CD4-positive, alpha-beta memory T cell (primary cell): ENCODE data around the gene ZNF569. TPM values are rescaled to one million over a fixed set of nuclear protein-coding genes. Genes with fewer than 3 reads are reported as not detected.

Source experiments
- CTCF ChIA-PET: fragments of 350-600 bp; sonication (Branson Sonifier 250); formaldehyde crosslinking; loops from one replicate; lab custom pipeline; 2021; ENCODE audit warnings: inconsistent platforms; ENCODE audit not compliant: partially characterized antibody; lab: Charles Lee
- POLR2A ChIA-PET: fragments of 350-600 bp; sonication (Branson Sonifier 250); formaldehyde crosslinking; loops from one replicate; lab custom pipeline; 2021; ENCODE audit not compliant: partially characterized antibody; lab: Charles Lee
- DNase-seq, 5 donors: peaks; one replicate each; pipeline versions ENCODE4 v3.0.0 to v3.0.0-alpha.2; 2020 to 2022; ENCODE audit warnings: mixed read lengths in 1 of 5
- H3K27ac ChIP-seq: one replicate; pipeline ENCODE4 v1.7.0; 2013; ENCODE audit warnings: low read depth, low read length
- H3K27me3 ChIP-seq: 2 replicates; pipeline ENCODE4 v1.7.0; 2013; ENCODE audit warnings: mild to moderate bottlenecking, low read length, moderate library complexity; ENCODE audit not compliant: insufficient read depth
- H3K36me3 ChIP-seq: 2 replicates; pipeline ENCODE4 v1.7.0; 2013; ENCODE audit warnings: mild to moderate bottlenecking, low read length, moderate library complexity; ENCODE audit not compliant: insufficient read depth
- H3K4me1 ChIP-seq: 2 replicates; pipeline ENCODE4 v1.7.0; 2013; ENCODE audit warnings: mild to moderate bottlenecking, low read length, moderate library complexity; ENCODE audit not compliant: insufficient read depth
- H3K4me3 ChIP-seq, 2 donors: one replicate each; pipeline ENCODE4 v1.7.0; 2013; ENCODE audit warnings: low read length in 2 of 2, mild to moderate bottlenecking in 1 of 2
- H3K9me3 ChIP-seq, 2 donors: one replicate each; pipeline ENCODE4 v1.7.0; 2013; ENCODE audit warnings: low read length in 2 of 2, control low read depth in 1 of 2; ENCODE audit not compliant: control insufficient read depth in 1 of 2
- H3K27ac Mint-ChIP-seq, 7 donors: one replicate each; pipeline ENCODE4 v1.8.0; 2020 to 2021; ENCODE audit warnings: mixed read lengths in 7 of 7, mild to moderate bottlenecking in 6 of 7, inconsistent platforms in 3 of 7, moderate library complexity in 3 of 7
- H3K27me3 Mint-ChIP-seq, 2 donors: one replicate each; pipeline ENCODE4 v1.8.0; 2020 to 2021; ENCODE audit warnings: mixed read lengths in 2 of 2
- H3K36me3 Mint-ChIP-seq, 2 donors: one replicate each; pipeline ENCODE4 v1.8.0; 2020 to 2021; ENCODE audit warnings: mixed read lengths in 2 of 2, inconsistent platforms in 1 of 2, mild to moderate bottlenecking in 1 of 2
- H3K4me1 Mint-ChIP-seq, 4 donors: one replicate each; pipeline ENCODE4 v1.8.0; 2020 to 2021; ENCODE audit warnings: mixed read lengths in 4 of 4, mild to moderate bottlenecking in 1 of 4
- H3K4me3 Mint-ChIP-seq, 8 donors: one replicate each; pipeline ENCODE4 v1.8.0; 2020 to 2021; ENCODE audit warnings: mixed read lengths in 8 of 8, mild to moderate bottlenecking in 7 of 8, moderate library complexity in 6 of 8, inconsistent platforms in 3 of 8
- H3K9me3 Mint-ChIP-seq, 8 donors: one replicate each; pipeline ENCODE4 v1.8.0; 2020 to 2021; ENCODE audit warnings: mixed read lengths in 8 of 8, mild to moderate bottlenecking in 5 of 8, inconsistent platforms in 3 of 8, moderate library complexity in 1 of 8
- intact Hi-C: fragments of 100-400 bp; cut with micrococcal nuclease; formaldehyde crosslinking; loops from one replicate; pipeline ENCODE4 v1.15.1; 2023
- polyA plus RNA-seq, 2 donors: library from polyadenylated mRNA; unstranded; fragments of 300-500 nt; fragmentation: Illumina TruSeq; gene quantifications; one replicate each; pipeline ENCODE4 v1.2.3, GENCODE V29; 2021
- total RNA-seq, 2 experiments: library from RNA; stranded (reverse); gene quantifications; one replicate each; pipeline ENCODE4 v1.2.3, GENCODE V29; 2021

ZNF569 gene
- total RNA-seq: 10 to 100 TPM; 13.5 to 14.9 TPM
- polyA plus RNA-seq: 1 to 10 TPM; 2.3 to 5.2 TPM

DNA sequence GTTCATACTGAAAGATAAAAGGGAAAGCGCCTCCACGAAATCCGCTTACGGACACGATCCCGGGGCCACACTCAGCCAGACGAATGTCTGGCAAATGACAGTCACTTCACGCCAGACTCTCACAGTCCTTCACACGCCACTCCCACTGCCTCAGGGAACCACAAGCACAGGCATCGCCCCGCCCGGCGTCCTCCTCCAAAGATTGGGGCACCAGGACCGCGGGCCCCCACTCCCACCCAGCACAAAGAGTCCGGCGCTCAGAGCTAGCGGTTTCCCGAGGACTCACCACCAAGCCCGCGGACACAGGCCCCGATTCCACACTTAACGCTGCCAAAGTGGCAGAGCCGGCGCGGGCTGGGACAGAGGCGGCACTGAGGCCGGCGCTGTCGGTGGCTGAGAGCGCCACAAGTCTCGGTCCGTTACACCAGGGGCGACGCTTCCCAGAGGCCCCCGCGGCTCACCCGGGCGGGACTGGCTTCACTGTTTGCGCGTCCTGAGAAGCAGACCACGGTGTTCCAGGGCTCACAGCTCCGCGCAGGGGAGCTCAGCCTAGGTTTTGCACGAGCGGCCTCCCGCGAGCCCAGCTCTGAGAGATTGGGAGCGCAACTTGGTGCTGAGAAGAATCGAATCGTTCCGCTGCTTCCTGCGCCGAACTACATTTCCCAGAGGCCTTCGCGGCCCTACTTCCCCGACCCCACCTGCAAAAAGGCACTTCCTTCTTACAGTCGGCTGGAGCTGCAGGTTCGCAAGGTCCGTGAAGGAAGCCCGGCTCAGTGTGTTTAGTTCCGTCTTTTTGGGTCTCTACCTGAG, at the start of gene ZNF569:
TSS of gene ZNF569 (minus strand) at position 647 of the 810 bp plus-strand sequence. CDS start 22,523 bp downstream, outside the sequence.
- Mint-ChIP-seq H3K36me3 (peaks cover 31 to 43% of the 10 kb centered on the region in 2 donors), H3K27me3 (no peaks in the 10 kb centered on the region), H3K4me3 (peak within 1 kb of the TSS; percentile 95 to 99 (median 97)), H3K9me3 (peaks cover 4 to 24% (median 18%) of the 10 kb centered on the region in 8 donors), H3K27ac (peak within 1 kb of the TSS; percentile 95 to 99 (median 98)), H3K4me1 (peaks cover 28 to 45% (median 35%) of the 10 kb centered on the region in 4 donors)
- intact Hi-C loops: loop anchor here (1.0 to 5.0 kb wide), 11 partner anchors 96 to 1252 kb away; partner anchors contain the start of genes ZFP14, ZFP30, ZNF146 and ZNF345
- ChIA-PET POLR2A (interaction anchor here (0.6 to 4.5 kb wide), 18 partner anchors 13 to 1252 kb away, joined by 3 to 94 read pairs (median 4); partner anchors contain the start of genes ZFP14, ZNF146, ZNF383 and ZNF461), CTCF (interaction anchor here (0.7 to 2.1 kb wide), 3 partner anchors 39 to 127 kb away, joined by 3 to 7 read pairs (median 7); partner anchors contain the start of genes ZNF527, ZNF540 and ZNF571)
- H3K9me3 ChIP-seq: no peaks in the 10 kb centered on the region
- peak; percentile 91 to 96 (median 93) for DNase-seq
- H3K4me3 ChIP-seq: peak within 1 kb of the TSS; percentile 63 to 83
- H3K27ac ChIP-seq: peak within 1 kb of the TSS; percentile 74
- H3K36me3 ChIP-seq: peaks cover 14% of the 10 kb centered on the region
- H3K27me3 ChIP-seq: no peaks in the 10 kb centered on the region
- H3K4me1 ChIP-seq: peaks cover 31% of the 10 kb centered on the region

DNA sequence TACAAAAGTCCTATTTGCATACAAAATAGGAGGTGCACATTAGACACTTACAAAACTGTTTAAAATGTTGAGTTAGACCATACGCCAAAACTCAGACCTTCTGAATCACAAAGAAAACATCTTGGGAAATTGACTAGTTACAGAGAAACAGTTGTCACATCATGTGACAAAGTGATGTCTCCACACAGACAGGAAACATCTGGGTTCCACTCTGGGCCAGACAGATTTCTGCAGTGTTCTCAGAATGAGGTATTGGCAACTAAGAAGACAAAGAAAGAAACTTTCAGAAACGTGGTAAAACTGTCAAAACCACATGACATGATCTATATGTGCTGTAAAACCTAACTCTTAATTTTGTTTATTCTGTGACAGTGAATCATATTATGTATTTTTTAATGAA, 46.2 kb upstream of the ZNF569 start:
- H3K27me3 Mint-ChIP-seq: no peaks in the 10 kb centered on the region
- peaks cover 0 to 77% (median 55%) of the 10 kb centered on the region in 8 donors for H3K9me3 Mint-ChIP-seq
- POLR2A ChIA-PET: no interaction called here
- Histone ChIP-seq H3K4me3 (no peak overlapping the region), H3K27me3 (no peaks in the 10 kb centered on the region), H3K4me1 (no peaks in the 10 kb centered on the region), H3K36me3 (peaks cover 11% of the 10 kb centered on the region), H3K9me3 (peaks cover 0 to 3% of the 10 kb centered on the region in 2 donors), H3K27ac (no peak overlapping the region)
- intact Hi-C loops: no loop called here
- CTCF ChIA-PET: no interaction called here
- H3K4me3 Mint-ChIP-seq: no peak overlapping the region
- no peak for DNase-seq
- H3K27ac Mint-ChIP-seq: no peak overlapping the region
- no peaks in the 10 kb centered on the region for H3K4me1 Mint-ChIP-seq
- peaks cover 64 to 70% of the 10 kb centered on the region in 2 donors for H3K36me3 Mint-ChIP-seq

DNA sequence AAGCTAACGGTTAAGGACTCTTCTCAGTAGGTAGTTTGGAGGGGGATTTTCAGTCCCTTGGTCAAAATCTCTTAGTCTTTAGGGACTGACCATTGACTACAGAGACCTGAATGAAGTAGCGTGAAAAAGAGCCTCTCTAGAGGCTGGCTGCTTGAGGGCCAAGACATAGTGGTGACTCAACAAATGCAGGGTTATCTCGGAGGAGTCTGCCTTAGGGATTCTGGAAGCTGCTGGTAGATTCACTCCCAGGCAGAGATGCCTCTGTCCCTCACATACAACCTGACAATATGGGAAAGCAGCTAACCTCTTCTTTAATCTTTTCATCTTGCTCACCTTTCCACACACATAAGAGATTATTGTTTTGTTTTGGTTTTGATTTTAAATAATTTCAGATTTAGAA, 44.6 kb upstream of the ZNF569 start:
- Mint-ChIP-seq H3K4me3 (no peak overlapping the region), H3K27me3 (no peaks in the 10 kb centered on the region), H3K36me3 (peaks cover 55 to 63% of the 10 kb centered on the region in 2 donors), H3K4me1 (no peaks in the 10 kb centered on the region), H3K27ac (no peak overlapping the region), H3K9me3 (peaks cover 0 to 64% (median 47%) of the 10 kb centered on the region in 8 donors)
- ChIA-PET CTCF (no interaction called here), POLR2A (no interaction called here)
- DNase-seq: no peak
- peaks cover 11% of the 10 kb centered on the region for H3K36me3 ChIP-seq
- no peaks in the 10 kb centered on the region for H3K27me3 ChIP-seq
- intact Hi-C loops: no loop called here
- H3K4me3 ChIP-seq: no peak overlapping the region
- peaks cover 8% of the 10 kb centered on the region for H3K4me1 ChIP-seq
- no peak overlapping the region for H3K27ac ChIP-seq
- peaks cover 0 to 3% of the 10 kb centered on the region in 2 donors for H3K9me3 ChIP-seq

DNA sequence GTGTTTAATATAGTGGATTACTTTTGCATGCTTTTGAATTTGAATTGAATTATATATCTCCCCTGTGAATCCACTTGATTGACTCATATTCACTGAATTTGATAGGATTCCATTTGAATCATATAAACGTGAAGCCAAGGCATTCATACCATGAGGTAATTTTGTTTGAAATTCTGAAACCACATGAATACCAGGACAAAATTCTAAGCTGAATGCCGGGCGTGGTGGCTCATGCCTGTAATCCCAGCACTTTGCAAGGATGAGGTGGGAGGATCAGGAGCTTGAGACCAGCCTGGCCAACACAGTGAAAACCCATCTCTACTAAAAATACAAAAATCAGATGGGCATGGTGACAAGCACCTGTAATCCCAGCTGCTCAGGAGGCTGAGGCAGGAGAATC, 43.9 kb upstream of the ZNF569 start:
- H3K27me3 ChIP-seq: no peaks in the 10 kb centered on the region
- CTCF ChIA-PET: no interaction called here
- peak overlapping the region in 1 of 8 donors; percentile 6 for H3K4me3 Mint-ChIP-seq
- H3K9me3 Mint-ChIP-seq: peaks cover 0 to 58% (median 40%) of the 10 kb centered on the region in 8 donors
- H3K27ac ChIP-seq: no peak overlapping the region
- no peaks in the 10 kb centered on the region for H3K4me1 Mint-ChIP-seq
- H3K27ac Mint-ChIP-seq: no peak overlapping the region
- DNase-seq: no peak
- H3K9me3 ChIP-seq: peaks cover 0 to 3% of the 10 kb centered on the region in 2 donors
- H3K4me3 ChIP-seq: no peak overlapping the region
- intact Hi-C loops: no loop called here
- H3K36me3 Mint-ChIP-seq: peaks cover 51 to 63% of the 10 kb centered on the region in 2 donors
- POLR2A ChIA-PET: interaction anchor here (0.7 kb wide), 1 partner anchor 1506 kb away, joined by 3 read pairs; no protein-coding TSS in a partner anchor
- peaks cover 8% of the 10 kb centered on the region for H3K4me1 ChIP-seq
- peaks cover 11% of the 10 kb centered on the region for H3K36me3 ChIP-seq
- no peaks in the 10 kb centered on the region for H3K27me3 Mint-ChIP-seq

DNA sequence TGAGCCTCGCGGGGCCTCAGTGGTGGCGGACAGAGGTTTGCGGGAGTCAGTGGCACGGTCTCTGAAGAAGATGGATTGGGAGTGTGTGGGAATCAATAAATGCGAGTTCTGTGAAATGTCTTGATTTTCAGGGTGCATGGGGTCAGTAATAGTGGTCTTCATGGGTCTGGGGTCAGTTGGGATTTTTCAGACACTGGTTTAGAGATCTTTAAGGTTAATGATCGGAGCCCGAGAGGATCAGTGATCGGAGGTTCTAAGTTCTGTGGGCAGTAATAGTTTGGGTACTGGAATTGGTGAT, 39.9 kb upstream of the ZNF569 start:
- intact Hi-C loops: loop anchor here (2.0 to 5.0 kb wide), 4 partner anchors 148 to 1292 kb away; partner anchors contain the start of genes SIPA1L3, WDR87, ZFP30 and ZNF146
- Mint-ChIP-seq H3K36me3 (peaks cover 35 to 44% of the 10 kb centered on the region in 2 donors), H3K4me1 (peaks cover 0 to 2% (median 0%) of the 10 kb centered on the region in 4 donors), H3K9me3 (peaks cover 0 to 44% (median 29%) of the 10 kb centered on the region in 8 donors), H3K27me3 (no peaks in the 10 kb centered on the region), H3K4me3 (no peak overlapping the region), H3K27ac (no peak overlapping the region)
- ChIA-PET CTCF (interaction anchor here (1.5 kb wide), 1 partner anchor 87 kb away, joined by 5 read pairs; the partner anchor contains the start of genes ZNF540 and ZNF571), POLR2A (interaction anchor here (0.8 to 2.4 kb wide), 19 partner anchors 30 to 1128 kb away, joined by 3 to 94 read pairs (median 7); partner anchors contain the start of genes ZFP14, ZNF260, ZNF345 and ZNF382)
- Histone ChIP-seq H3K4me1 (peaks cover 17% of the 10 kb centered on the region), H3K27me3 (no peaks in the 10 kb centered on the region), H3K9me3 (no peaks in the 10 kb centered on the region), H3K4me3 (peak overlapping the region; percentile 57 to 78), H3K36me3 (no peaks in the 10 kb centered on the region), H3K27ac (peak overlapping the region; percentile 88)
- DNase-seq: no peak

DNA sequence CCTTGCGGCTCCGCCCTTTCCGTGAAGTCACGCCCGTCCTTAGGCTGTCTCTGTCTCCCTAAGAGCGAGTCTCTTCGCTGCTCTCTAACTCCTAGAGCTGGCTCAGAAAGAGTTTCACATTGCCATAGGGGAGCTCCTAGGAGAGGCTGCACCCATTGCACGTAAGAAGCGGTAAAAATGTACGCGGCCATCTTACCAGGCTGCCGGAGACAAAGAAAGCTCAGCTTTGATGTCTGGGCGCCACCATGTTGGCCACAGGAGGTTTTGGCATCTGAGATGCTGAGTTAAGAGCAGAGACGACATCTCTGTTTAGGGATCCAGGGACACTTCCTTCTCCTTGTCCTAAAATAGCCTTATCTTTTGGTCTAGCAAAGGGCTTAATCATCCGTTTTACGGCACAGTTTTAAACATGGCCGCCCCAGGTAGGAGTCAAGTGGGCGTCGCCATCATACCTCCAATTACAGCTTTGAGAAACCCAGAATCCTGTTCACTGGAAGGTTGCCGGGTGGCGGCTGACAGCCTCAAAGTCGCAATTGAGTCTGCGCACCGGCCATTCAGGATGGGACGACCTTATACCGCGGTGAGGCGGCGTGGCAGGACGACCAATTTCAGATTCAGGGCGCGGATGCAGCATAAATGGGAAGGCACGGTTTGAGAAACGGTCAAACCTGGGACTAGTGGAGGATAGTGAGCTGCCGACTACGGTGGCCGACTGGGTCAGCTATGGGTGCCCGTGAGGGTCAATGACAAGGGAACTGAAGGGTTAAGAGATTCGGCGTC, 39.3 kb upstream of the ZNF569 start, which contains the start of gene ZNF793:
TSS of gene ZNF793 (plus strand) at position 553 of the 780 bp plus-strand sequence. CDS start 16,501 bp downstream, outside the sequence.
- no peak within 1 kb of the TSS for H3K27ac Mint-ChIP-seq
- peaks cover 17% of the 10 kb centered on the region for H3K4me1 ChIP-seq
- H3K4me3 ChIP-seq: peak within 1 kb of the TSS; percentile 57 to 78
- ChIA-PET CTCF (interaction anchor here (0.5 to 1.5 kb wide), 4 partner anchors 36 to 656 kb away, joined by 3 to 5 read pairs (median 3); partner anchors contain the start of genes ZNF540, ZNF570 and ZNF571), POLR2A (interaction anchor here (0.8 to 2.4 kb wide), 26 partner anchors 29 to 1391 kb away, joined by 3 to 94 read pairs (median 4); partner anchors contain the start of genes TBCB, ZFP14, ZNF260 and ZNF345)
- DNase-seq: peak; percentile 85 to 88 (median 87)
- peaks cover 0 to 2% (median 0%) of the 10 kb centered on the region in 4 donors for H3K4me1 Mint-ChIP-seq
- H3K36me3 Mint-ChIP-seq: peaks cover 33 to 43% of the 10 kb centered on the region in 2 donors
- no peak within 1 kb of the TSS for H3K4me3 Mint-ChIP-seq
- H3K27me3 Mint-ChIP-seq: no peaks in the 10 kb centered on the region
- no peaks in the 10 kb centered on the region for H3K36me3 ChIP-seq
- intact Hi-C loops: loop anchor here (1.0 to 5.0 kb wide), 9 partner anchors 37 to 1292 kb away; partner anchors contain the start of genes SIPA1L3, WDR87, ZFP30 and ZNF146
- peak within 1 kb of the TSS; percentile 88 for H3K27ac ChIP-seq
- H3K9me3 Mint-ChIP-seq: peaks cover 2 to 44% (median 29%) of the 10 kb centered on the region in 8 donors
- H3K9me3 ChIP-seq: no peaks in the 10 kb centered on the region
- no peaks in the 10 kb centered on the region for H3K27me3 ChIP-seq
